Measurements from ENCODE around the gene USF3.

Gene USF3

DNA sequence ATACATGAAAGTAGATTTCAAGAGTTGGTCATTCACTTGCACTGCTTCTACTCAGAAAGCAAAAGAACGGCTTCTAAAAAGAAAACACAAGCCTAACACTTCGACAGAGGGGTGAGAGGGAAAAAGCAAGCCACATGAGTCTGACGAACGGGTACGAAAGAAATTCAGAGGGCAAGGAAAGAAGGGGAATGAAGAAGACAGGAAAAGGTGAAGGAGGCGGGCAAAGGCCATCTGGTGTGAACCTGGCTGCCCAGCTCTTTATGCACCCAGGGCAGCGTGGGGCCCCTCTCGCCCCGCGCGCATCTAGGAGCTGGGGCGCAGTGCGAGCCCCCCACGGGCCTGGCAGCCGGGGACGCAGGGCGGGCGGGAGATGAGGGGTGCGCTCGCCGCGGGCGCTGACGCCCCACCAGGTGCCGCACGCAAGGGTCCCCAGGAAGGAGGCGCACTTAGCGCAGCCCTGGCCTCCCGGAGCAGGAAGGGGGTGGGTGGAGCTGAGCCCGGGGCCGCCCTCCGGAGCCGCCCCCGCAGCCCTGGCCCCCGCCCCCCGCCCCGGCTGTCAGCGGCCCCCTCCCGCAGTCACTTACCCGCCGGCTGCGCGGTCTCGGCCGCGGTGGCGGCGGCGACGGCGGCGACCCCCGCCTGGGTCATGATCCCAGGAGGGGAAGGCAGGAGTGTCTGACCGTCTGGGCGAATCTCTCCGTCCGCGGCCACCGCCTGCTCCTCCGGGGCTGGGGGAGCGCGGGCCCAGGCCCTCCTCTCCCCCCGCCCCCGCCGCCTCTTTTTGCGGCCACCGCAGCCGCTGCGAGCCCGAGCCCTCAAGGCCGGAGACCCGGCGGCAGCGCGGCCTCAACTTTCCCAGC, at the start of gene USF3:
USF3 (minus strand) TSS at position 857 of the 860 bp plus-strand sequence. CDS start 21,764 bp downstream, outside the sequence.
- no peak for DNase-seq (ENCODE audit: low read depth, low spot score)
- H3K27ac ChIP-seq, result peak within 1 kb of the TSS; percentile 82

DNA sequence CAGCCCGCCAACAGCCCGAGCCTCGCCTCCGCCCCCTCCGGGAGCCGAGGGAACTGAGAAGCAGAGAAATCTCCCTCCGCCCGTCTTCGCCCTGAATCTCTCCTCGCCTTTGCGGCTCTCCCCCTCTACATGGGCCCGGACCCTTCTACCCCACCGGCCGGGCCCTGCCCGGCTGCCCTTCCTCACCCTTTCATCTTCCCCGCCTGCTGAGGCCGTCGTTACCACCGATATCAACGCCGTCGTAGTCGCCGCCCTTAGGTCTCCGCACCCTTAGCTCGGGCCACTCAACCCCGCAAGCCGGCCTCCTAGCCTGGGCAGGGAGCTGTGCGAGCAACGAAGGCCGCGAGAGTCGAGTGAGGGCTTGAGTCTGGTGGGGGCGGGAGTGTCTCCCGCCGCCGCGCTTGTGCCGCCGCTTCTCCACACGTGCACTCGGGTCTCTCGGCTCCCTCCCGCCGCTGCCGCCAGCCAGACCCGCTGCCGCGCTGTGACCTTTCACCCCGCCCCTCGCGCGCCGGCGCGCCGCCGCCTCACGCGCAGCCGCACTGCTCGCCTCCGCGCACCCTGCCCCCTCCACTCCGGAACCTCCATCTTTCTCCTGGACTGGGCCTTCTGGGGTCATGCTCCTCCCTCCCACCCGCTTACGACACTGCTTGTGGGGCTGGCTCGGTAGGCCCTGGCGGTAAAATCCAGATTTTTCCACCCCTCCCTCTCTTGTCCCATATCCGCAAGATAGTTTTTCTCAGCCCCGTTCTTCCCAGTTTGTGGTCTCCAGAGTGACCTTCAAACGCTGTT, 49.5 kb upstream of the USF3 start, which contains the start of gene NAA50:
NAA50 (minus strand) TSS at position 494 of the 792 bp plus-strand sequence; CDS start at position 194, 300 bp downstream.
- no peak for DNase-seq (ENCODE audit: low read depth, low spot score)
- H3K27ac ChIP-seq, result peak within 1 kb of the TSS; percentile 98

DNA sequence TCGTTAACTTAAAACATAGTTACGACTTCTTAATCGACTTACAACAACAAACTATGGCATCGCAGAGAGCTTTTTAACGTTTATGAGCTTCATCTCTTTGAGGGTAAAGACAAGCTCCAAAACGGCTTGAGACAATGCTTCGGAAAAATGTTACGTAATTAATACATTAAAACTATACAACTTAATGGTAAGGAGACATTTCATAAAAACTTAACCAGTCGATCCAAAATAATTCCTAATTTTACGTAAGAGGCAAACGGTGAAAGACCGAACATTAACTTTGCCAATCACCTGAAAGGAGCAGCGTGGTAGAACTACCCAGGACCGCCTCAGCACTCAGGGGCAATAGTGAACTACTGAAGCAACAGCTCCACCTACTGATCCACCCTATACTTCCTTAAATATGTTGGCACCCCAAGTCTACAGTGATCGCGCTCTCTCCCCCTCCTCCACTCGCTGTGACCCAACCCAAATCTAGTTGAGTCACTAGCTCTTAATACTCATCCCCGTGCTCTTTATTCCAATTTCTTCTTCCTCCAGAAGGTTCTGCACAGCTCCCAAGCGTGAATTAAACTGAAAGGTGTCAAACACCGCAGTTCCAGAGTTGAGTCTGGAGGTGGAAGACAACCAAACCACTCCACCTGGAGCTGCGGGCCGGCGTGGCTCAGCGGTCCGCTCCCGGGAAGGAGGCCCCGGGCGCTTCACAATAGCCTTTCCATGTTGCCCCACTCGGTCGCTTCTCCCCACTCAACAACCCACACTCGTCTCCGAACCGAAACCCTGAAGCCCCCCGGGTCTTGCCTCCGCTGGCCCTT, 48.7 kb upstream of the USF3 start:
- H3K27ac ChIP-seq, result peak overlapping the region; percentile 98
- peak; percentile 87 for DNase-seq (ENCODE audit: low read depth, low spot score)

DNA sequence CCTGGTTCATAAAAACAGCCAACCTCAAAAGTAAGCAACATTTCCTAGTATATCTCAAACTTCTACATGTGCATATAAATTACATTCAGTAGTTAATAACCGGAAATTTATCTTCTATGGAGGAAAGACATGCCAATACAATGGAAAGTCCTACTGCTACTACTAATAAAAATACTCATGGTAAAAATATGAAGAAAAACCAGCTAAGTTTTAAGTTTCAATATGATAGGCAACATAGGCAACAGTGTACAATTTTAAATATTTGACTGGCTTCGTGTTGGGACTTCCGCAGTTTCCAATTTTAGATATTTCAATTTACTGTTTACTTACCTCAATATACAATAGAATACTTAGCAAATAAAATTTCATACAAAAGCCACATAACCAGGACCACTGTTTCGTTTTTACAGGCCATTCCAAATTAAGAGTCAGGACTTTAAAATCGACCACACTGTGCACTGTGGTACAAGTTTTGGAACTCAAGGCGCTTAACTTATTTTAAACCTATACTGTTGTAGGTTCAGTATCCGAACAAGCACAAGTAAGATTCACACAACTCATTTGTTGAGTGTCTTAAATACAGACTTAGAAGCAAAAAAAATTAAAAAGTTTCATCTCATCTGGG, 46.7 kb upstream of the USF3 start:
- no peak for DNase-seq (ENCODE audit: low read depth, low spot score)

DNA sequence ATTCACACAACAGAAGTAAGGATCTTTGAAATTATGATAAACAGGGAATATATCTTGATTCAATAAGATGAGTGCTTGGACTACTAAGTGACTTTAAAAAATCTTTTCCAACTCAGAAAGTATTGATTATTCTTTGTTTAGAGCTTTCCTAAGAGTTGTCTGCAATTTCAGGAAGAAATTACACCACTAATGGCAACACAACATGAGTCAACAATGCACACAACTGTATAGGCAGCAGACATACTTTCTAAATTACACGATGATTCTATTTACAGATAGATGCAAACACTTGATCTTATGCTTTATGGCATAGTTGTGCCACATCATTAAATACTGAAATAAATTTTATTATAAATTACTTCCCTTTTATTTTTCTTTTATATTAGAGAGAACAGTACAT, 45.2 kb upstream of the USF3 start:
- DNase-seq (ENCODE audit: low read depth, low spot score), result no peak
- H3K27ac ChIP-seq, result peak overlapping the region; percentile 98

More for the DNA sequence above, 46.7 kb upstream of the USF3 start:
- H3K27ac ChIP-seq, result peak overlapping the region; percentile 98

- DNase-seq (ENCODE audit: low read depth, low spot score), result no peak
- peak overlapping the region; percentile 98 for H3K27ac ChIP-seq
These were observed 44.6 kb upstream of the USF3 start for GRCh38 chr3:113741086-113741485.

GRCh38 chr3:113736548-113737089, 40.2 kb upstream of the USF3 start:
- H3K27ac ChIP-seq, result no peak overlapping the region
- DNase-seq (ENCODE audit: low read depth, low spot score), result no peak

DNA sequence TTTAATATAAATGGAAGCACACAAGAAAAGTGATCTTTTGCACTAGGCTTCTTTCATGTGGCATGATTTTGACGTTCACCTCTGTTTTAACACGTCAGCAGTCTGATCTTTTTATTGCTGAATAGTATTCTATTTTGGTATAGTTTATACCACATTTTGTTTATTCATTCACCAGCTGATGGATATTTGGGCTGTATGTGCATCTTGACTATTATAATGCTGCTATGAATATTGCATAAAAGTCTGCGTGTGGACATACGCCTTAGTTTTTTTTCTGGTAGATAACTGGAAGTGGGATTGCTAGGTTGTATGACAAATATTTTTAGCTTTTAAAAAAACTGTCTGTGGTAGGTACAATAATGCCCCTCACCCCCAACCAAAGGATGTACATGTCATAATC, 35.3 kb upstream of the USF3 start:
- no peak overlapping the region for H3K27ac ChIP-seq
- DNase-seq (ENCODE audit: low read depth, low spot score), result no peak

- H3K27ac ChIP-seq, result no peak overlapping the region
- DNase-seq (ENCODE audit: low read depth, low spot score), result no peak
These were observed 34.1 kb upstream of the USF3 start for GRCh38 chr3:113730550-113730949.

DNA sequence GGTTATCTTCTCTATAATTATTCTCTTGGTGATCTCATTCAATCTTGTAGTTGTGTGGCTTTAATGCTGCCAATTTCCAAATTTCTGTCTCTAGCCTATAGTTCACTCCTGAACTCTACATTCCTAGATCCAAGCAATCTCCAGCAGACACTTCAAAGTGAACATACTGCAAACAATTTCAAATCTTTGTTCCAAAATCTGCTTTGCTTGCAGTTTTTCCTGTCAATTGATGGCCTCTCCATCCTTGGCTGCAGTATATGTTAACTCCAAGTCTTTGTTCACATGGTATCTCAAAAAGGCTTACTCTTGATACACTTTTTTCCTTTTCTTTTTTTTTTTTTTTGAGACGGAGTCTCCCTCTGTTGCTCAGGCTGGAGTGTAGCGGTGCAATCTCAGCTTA, 32.2 kb upstream of the USF3 start:
- no peak overlapping the region for H3K27ac ChIP-seq
- no peak for DNase-seq (ENCODE audit: low read depth, low spot score)

GRCh38 chr3:113721636-113722035, 25.2 kb upstream of the USF3 start:
- no peak overlapping the region for H3K27ac ChIP-seq
- DNase-seq (ENCODE audit: low read depth, low spot score), result no peak

GRCh38 chr3:113719758-113720157, 23.3 kb upstream of the USF3 start:
- H3K27ac ChIP-seq, result no peak overlapping the region
- DNase-seq (ENCODE audit: low read depth, low spot score), result no peak

GRCh38 chr3:113719294-113719693, 22.9 kb upstream of the USF3 start:
- no peak overlapping the region for H3K27ac ChIP-seq
- DNase-seq (ENCODE audit: low read depth, low spot score), result no peak

DNA sequence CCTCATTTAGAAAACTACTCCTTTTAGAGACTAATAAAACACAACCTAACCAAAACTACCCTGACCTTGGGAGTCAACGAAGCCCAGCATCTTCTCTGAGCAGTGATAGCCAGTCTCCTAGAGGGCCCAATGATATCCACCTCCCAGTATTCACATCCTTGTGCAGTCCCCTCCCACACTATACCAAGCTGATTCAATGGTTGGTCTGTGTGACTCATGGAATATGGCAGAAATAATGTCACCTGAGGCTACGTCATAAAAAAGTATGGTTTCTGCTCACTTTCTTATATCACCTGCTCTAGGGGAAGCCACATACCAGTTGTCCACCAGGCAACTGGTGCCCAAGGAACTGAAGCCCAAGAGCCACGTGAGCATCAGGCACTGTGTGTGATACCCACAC, 21.4 kb upstream of the USF3 start:
- DNase-seq (ENCODE audit: low read depth, low spot score), result no peak
- H3K27ac ChIP-seq, result no peak overlapping the region

DNA sequence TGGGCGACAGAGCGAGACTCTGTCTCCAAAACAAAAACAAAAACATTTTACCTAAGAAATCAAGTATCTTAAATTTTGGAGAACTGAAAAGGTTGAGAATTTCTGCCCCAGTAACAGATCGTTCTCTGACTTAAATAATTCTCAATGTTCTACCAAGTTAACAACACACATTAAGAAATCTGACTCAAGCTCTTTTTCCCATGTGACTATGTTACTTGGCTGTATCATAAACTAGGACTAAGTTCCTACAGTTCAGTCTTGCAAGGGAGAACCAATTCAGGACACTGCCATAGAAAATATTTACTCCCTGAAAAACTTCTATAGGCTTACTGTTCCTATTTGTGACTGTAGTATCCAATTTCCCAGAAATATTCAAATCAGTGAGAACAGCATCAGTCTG, 20.9 kb upstream of the USF3 start:
- no peak overlapping the region for H3K27ac ChIP-seq
- no peak for DNase-seq (ENCODE audit: low read depth, low spot score)

- DNase-seq (ENCODE audit: low read depth, low spot score), result no peak
- no peak overlapping the region for H3K27ac ChIP-seq
These were observed 18.3 kb upstream of the USF3 start for GRCh38 chr3:113714702-113715101.

- no peak overlapping the region for H3K27ac ChIP-seq
- DNase-seq (ENCODE audit: low read depth, low spot score), result peak; percentile 8
These were observed 15.7 kb upstream of the USF3 start for GRCh38 chr3:113712129-113712528.

DNA sequence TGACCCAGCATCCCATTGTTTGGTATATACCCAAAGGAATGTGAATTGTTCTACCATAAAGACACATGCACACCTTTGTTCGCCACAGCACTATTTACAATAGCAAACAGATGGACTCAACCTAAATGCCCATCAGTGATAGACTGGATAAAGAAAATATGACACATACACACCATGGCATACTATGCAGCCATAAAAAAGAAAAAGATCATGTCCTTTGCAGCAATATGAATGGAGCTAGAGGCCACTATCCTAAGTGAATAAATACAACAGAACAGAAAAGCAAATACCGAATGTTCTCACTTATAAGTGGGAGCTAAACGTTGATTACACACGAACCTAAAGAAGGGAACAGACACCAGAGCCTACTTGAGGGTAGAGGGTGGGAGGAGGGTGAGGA, 11.4 kb upstream of the USF3 start:
- DNase-seq (ENCODE audit: low read depth, low spot score), result no peak
- no peak overlapping the region for H3K27ac ChIP-seq

GRCh38 chr3:113698956-113699355, 2.5 kb upstream of the USF3 start:
- no peak for DNase-seq (ENCODE audit: low read depth, low spot score)
- H3K27ac ChIP-seq, result no peak overlapping the region

Measured in epithelial cell of prostate (primary cell).